HCT116 (cell line): ENCODE results near the gene CUBN. TPM values are rescaled to one million over a fixed set of nuclear protein-coding genes. Genes with fewer than 3 reads are reported as not detected.

Source experiments
- ATAC-seq: fragments of 200-7000 bp; cut with Tn5 transposase; 2 replicates; pipeline ENCODE4 v1.9.1; 2020; ENCODE audit warnings: mild to moderate bottlenecking, moderate library complexity
- BruUV-seq: library from RNA; stranded (reverse); fragments of 400-500 nt; replicated peaks from 2 replicates; lab custom pipeline; 2021; lab: Mats Ljungman, UMichigan
- CTCF ChIA-PET: fragments of 300-600 bp; sonication (Branson Sonifier 250); formaldehyde crosslinking; loops from one replicate; lab custom pipeline; 2021; ENCODE audit warnings: antibody characterized with exemption; lab: Charles Lee
- POLR2A ChIA-PET: fragments of 300-600, 350-600 bp; sonication (Branson Sonifier 250); formaldehyde crosslinking; loops from one replicate; lab custom pipeline; 2021; ENCODE audit warnings: antibody characterized with exemption; lab: Charles Lee
- RAD21 ChIA-PET, 2 experiments: fragments of 300-600 bp; sonication (Branson Sonifier 250); formaldehyde crosslinking; loops; one replicate each; lab custom pipeline; 2023; ENCODE audit warnings: low total read pairs in 2 of 2; ENCODE audit not compliant: uncharacterized antibody in 2 of 2, unreplicated experiment in 2 of 2, low non-redundant PET in 1 of 2; lab: Charles Lee
- DNase-seq: peaks from one replicate; pipeline ENCODE4 v3.0.0-alpha.2; 2010; ENCODE audit warnings: low read depth, low spot score
- H2AFZ ChIP-seq: fragments of 200-600 bp; shearing (Covaris generic), sonication (generic); 2 replicates; pipeline ENCODE4 v1.6.1; 2017; ENCODE audit warnings: low read depth, mixed run types, mixed read lengths, antibody characterized with exemption, low read length; ENCODE audit not compliant: poor library complexity, severe bottlenecking
- H3K27ac ChIP-seq: 2 replicates; pipeline ENCODE4 v1.5.1; 2012; ENCODE audit warnings: low read depth, low read length
- H3K27me3 ChIP-seq: fragments of 200-600 bp; sonication (generic); 2 replicates; pipeline ENCODE4 v1.6.1; 2016; ENCODE audit warnings: mixed run types, low read length, mixed read lengths; ENCODE audit not compliant: insufficient read depth
- H3K36me3 ChIP-seq, 2 experiments: fragments of 200-500 bp in 1 of 2; fragments of 200-600 bp in 1 of 2; sonication (Bioruptor generic) in 1 of 2; sonication (generic) in 1 of 2; 2 replicates each; pipeline versions ENCODE4 v1.5.1 to v1.6.1; 2014 to 2016; ENCODE audit warnings: low read length in 2 of 2, inconsistent platforms in 1 of 2, mixed read lengths in 1 of 2, mixed run types in 1 of 2; ENCODE audit not compliant: insufficient read depth in 2 of 2, control insufficient read depth in 1 of 2
- H3K4me1 ChIP-seq, 2 experiments: fragments of 200-600 bp in 1 of 2; sonication (generic) in 1 of 2; 2 replicates each; pipeline versions ENCODE4 v1.5.1 to v1.6.1; 2012 to 2017; ENCODE audit warnings: low read length in 2 of 2, inconsistent platforms in 1 of 2, mild to moderate bottlenecking in 1 of 2, mixed read lengths in 1 of 2, mixed run types in 1 of 2, moderate library complexity in 1 of 2; ENCODE audit not compliant: insufficient read depth in 2 of 2, control insufficient read depth in 1 of 2
- H3K4me2 ChIP-seq: fragments of 200-600 bp; sonication (generic); 2 replicates; pipeline ENCODE4 v1.6.1; 2017; ENCODE audit warnings: mixed run types, low read length, mixed read lengths
- H3K4me3 ChIP-seq, 2 experiments: fragments of 200-600 bp in 1 of 2; sonication (generic) in 1 of 2; replicated peaks in 1 of 2; 2 replicates each; pipeline ENCODE4 v1.5.1; 2011 to 2016; ENCODE audit warnings: low read length in 2 of 2, control low read depth in 1 of 2, low read depth in 1 of 2, mild to moderate bottlenecking in 1 of 2, mixed read lengths in 1 of 2, mixed run types in 1 of 2
- H3K79me2 ChIP-seq: fragments of 200-600 bp; sonication (generic); 2 replicates; pipeline ENCODE4 v1.6.1; 2017; ENCODE audit warnings: mild to moderate bottlenecking, mixed run types, low read length, moderate library complexity, mixed read lengths; ENCODE audit not compliant: insufficient read depth
- H3K9ac ChIP-seq: fragments of 200-600 bp; sonication (generic); 2 replicates; pipeline ENCODE4 v1.6.1; 2016; ENCODE audit warnings: low read length, mixed read lengths
- H3K9me2 ChIP-seq: fragments of 200-600 bp; sonication (generic), shearing (Covaris generic); 2 replicates; pipeline ENCODE4 v1.6.1; 2017; ENCODE audit warnings: mixed run types, mild to moderate bottlenecking, moderate library complexity; ENCODE audit not compliant: insufficient read depth
- H3K9me3 ChIP-seq, 2 experiments: fragments of 200-500 bp in 1 of 2; fragments of 200-600 bp in 1 of 2; sonication (Bioruptor generic) in 1 of 2; sonication (generic) in 1 of 2; 2 replicates each; pipeline ENCODE4 v1.6.1; 2014 to 2017; ENCODE audit warnings: low read length in 2 of 2, mixed read lengths in 2 of 2, inconsistent platforms in 1 of 2, low read depth in 1 of 2, mild to moderate bottlenecking in 1 of 2, mixed run types in 1 of 2, moderate library complexity in 1 of 2; ENCODE audit not compliant: control insufficient read depth in 1 of 2, insufficient read depth in 1 of 2
- H4K20me1 ChIP-seq: fragments of 200-600 bp; sonication (generic), shearing (Covaris generic); 2 replicates; pipeline ENCODE4 v1.6.1; 2017; ENCODE audit warnings: mixed run types, mild to moderate bottlenecking, moderate library complexity; ENCODE audit not compliant: insufficient read depth
- CBX3 ChIP-seq: IDR thresholded peaks from 2 replicates; pipeline ENCODE4 v1.6.1; 2012; ENCODE audit warnings: low read depth
- CTCF ChIP-seq, 3 experiments: fragments of 200-600 bp in 1 of 3; sonication (generic) in 1 of 3; IDR thresholded peaks in 2 of 3; conservative IDR thresholded peaks in 1 of 3; 2 replicates each; pipeline ENCODE4 v1.5.1; 2012 to 2017; ENCODE audit warnings: low read depth in 2 of 3, low read length in 2 of 3, antibody characterized with exemption in 1 of 3, borderline replicate concordance in 1 of 3, control low read depth in 1 of 3, mild to moderate bottlenecking in 1 of 3, mixed read lengths in 1 of 3, mixed run types in 1 of 3, moderate library complexity in 1 of 3; ENCODE audit not compliant: insufficient read depth in 1 of 3
- ELF1 ChIP-seq: IDR thresholded peaks from 2 replicates; pipeline ENCODE4 v1.6.1; 2012; ENCODE audit warnings: low read depth, borderline replicate concordance
- FOSL1 ChIP-seq: IDR thresholded peaks from 2 replicates; pipeline ENCODE4 v1.6.1; 2012; ENCODE audit warnings: low read depth
- POLR2A ChIP-seq: IDR thresholded peaks from 2 replicates; pipeline ENCODE4 v1.7.0; 2011; ENCODE audit warnings: borderline replicate concordance; ENCODE audit not compliant: insufficient read depth, insufficient read length; ENCODE audit errors: extremely low read depth
- REST ChIP-seq: IDR thresholded peaks from 2 replicates; pipeline ENCODE4 v1.6.1; 2012; ENCODE audit warnings: low read depth
- TCF7L2 ChIP-seq: IDR thresholded peaks from 2 replicates; pipeline ENCODE4 v1.7.0; 2011; ENCODE audit warnings: borderline replicate concordance, inconsistent platforms; ENCODE audit not compliant: insufficient read depth, insufficient read length; ENCODE audit errors: extremely low read depth
- ZNF274 ChIP-seq: fragments of 200-500 bp; sonication (Bioruptor generic); IDR thresholded peaks from 2 replicates; pipeline ENCODE4 v1.6.1; 2014; ENCODE audit warnings: mild to moderate bottlenecking, low read depth, low read length, inconsistent platforms
- intact Hi-C: fragments of 100-400 bp; cut with micrococcal nuclease; formaldehyde crosslinking; loops from 2 replicates; pipeline ENCODE4 v1.10.0; 2022
- total RNA-seq: library from RNA; stranded (reverse); gene quantifications from one replicate; pipeline ENCODE4 v1.2.1, GENCODE V29; 2021; ENCODE audit not compliant: unreplicated experiment
- TF ChIP-seq, protein P1 (sequence below): IDR thresholded peaks from 2 replicates; pipeline ENCODE4 v1.6.1; 2012
- TF ChIP-seq, protein P2 (sequence below): IDR thresholded peaks from 2 replicates; pipeline ENCODE4 v1.6.1; 2012

The CUBN gene
- total RNA-seq, 1 experiment from 2014 or later: 1.2 TPM

GRCh38 chr10:16809074-16809718, 320.4 kb downstream of the CUBN start (continued):
- TF ChIP-seq ELF1 (no peak), CBX3 (no peak), ZNF274 (no peak)

- H3K9me3 ChIP-seq: no peaks in the 10 kb centered on the region
- no peak overlapping the region for H3K9ac ChIP-seq
- BruUV-seq: no TSS peak
- H3K4me3 ChIP-seq: no peak overlapping the region
- H2AFZ ChIP-seq: no peak overlapping the region
- no peak for DNase-seq
- no peaks in the 10 kb centered on the region for H3K27me3 ChIP-seq
- no peak overlapping the region for H3K27ac ChIP-seq
- H3K36me3 ChIP-seq: no peaks in the 10 kb centered on the region
- POLR2A ChIA-PET: no interaction called here
- no peaks in the 10 kb centered on the region for H3K9me2 ChIP-seq
- intact Hi-C loops: loop anchor here (10.0 kb wide), 1 partner anchor 899 kb away; no protein-coding TSS in a partner anchor
- no peak for TF ChIP-seq TCF7L2
- TF ChIP-seq, protein P1, sequence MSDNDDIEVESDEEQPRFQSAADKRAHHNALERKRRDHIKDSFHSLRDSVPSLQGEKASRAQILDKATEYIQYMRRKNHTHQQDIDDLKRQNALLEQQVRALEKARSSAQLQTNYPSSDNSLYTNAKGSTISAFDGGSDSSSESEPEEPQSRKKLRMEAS: no peak
- no peak for TF ChIP-seq REST
- TF ChIP-seq FOSL1: no peak
- TF ChIP-seq POLR2A: no peak
- no peak for TF ChIP-seq ELF1
- TF ChIP-seq, protein P2, sequence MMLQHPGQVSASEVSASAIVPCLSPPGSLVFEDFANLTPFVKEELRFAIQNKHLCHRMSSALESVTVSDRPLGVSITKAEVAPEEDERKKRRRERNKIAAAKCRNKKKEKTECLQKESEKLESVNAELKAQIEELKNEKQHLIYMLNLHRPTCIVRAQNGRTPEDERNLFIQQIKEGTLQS: no peak
- TF ChIP-seq CTCF (IDR thresholded peaks at IDR 0.05 in 2 of 3, conservative IDR thresholded peaks at IDR 0.05 in 1 of 3; ENCODE audit: borderline replicate concordance in 1 of 3, insufficient read depth in 1 of 3, low read depth in 2 of 3, low read length in 2 of 3): no peak
- TF ChIP-seq ZNF274: no peak
- TF ChIP-seq, all 23 proteins: peak for 0
- Histone ChIP-seq H3K4me1 (no peaks in the 10 kb centered on the region), H4K20me1 (no peaks in the 10 kb centered on the region), H3K79me2 (peaks cover 9% of the 10 kb centered on the region; the same call in 1 of the 2 replicates), H3K4me2 (no peak overlapping the region)
- no peak for ATAC-seq
- ChIA-PET RAD21 (no interaction called here), CTCF (interaction anchor here (1.1 to 1.8 kb wide), 2 partner anchors 9 to 27 kb away, joined by 3 to 5 read pairs; no protein-coding TSS in a partner anchor)
Measured at GRCh38 chr10:16804123-16804522, 325.5 kb downstream of the CUBN start.
